SU-DHL-6 (cell line): ENCODE results near the gene ERBB4.

ENCODE experiments used
- EZH2phosphoT487 ChIP-seq: fragments of 200-600 bp; sonication (generic), shearing (Covaris generic); conservative IDR thresholded peaks from 2 replicates; pipeline ENCODE4 v1.6.1; 2018; ENCODE audit warnings: mild to moderate bottlenecking, antibody characterized with exemption, low read length, moderate library complexity, mixed read lengths
- TF ChIP-seq, protein P1 (sequence below): fragments of 200-600 bp; sonication (generic); IDR thresholded peaks from one replicate; pipeline ENCODE4 v1.5.1; 2017; ENCODE audit warnings: antibody characterized with exemption, mild to moderate bottlenecking, low read length, moderate library complexity; ENCODE audit not compliant: insufficient read depth, poor library complexity, severe bottlenecking

DNA sequence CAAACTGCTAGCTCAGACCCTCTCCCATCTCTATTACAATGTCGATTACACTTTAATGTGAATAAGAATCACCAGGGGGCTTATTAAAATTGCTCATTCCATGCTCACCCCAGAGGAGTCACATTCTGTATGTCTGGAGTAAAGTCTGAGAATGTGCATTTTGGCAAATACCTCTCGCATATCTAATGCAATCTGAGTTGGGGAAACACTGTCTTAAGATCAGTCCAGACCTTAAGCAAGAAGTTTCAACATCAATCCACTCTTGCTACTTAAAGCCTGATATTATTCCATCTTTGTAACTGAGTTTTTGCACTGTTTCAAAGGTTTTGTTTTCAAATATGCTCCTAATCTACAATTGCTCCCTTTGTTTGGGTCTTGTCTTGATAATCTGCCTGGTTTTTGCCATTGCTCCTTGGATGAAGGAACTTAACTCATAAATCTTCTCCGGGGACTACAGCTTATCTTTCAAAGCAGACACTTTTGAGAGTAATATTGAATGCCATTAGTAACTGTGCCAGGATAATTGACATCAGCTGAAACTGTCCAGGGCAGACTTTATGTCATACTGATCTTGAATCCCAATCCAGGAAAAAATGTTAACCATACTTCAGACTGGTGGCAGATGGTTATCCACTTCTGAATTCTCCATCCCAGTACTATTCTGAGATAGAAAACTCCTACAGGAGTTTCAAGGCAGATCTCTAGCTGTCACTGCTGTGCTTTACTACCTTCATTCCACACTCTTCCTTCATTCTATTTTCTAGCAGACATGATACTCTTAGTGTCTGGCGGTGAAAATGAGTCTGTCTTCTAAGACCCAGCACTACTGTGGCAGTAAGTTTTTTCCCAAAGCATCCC, 200.9 kb downstream of the ERBB4 start:
- TF ChIP-seq, protein P1, sequence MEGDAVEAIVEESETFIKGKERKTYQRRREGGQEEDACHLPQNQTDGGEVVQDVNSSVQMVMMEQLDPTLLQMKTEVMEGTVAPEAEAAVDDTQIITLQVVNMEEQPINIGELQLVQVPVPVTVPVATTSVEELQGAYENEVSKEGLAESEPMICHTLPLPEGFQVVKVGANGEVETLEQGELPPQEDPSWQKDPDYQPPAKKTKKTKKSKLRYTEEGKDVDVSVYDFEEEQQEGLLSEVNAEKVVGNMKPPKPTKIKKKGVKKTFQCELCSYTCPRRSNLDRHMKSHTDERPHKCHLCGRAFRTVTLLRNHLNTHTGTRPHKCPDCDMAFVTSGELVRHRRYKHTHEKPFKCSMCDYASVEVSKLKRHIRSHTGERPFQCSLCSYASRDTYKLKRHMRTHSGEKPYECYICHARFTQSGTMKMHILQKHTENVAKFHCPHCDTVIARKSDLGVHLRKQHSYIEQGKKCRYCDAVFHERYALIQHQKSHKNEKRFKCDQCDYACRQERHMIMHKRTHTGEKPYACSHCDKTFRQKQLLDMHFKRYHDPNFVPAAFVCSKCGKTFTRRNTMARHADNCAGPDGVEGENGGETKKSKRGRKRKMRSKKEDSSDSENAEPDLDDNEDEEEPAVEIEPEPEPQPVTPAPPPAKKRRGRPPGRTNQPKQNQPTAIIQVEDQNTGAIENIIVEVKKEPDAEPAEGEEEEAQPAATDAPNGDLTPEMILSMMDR: no peak
- no peak for TF ChIP-seq EZH2phosphoT487
